AG04449 (cell line): Measurements from ENCODE around the gene FAAP20.

Source experiments
- CTCF ChIA-PET: fragments of 350-600 bp; formaldehyde crosslinking; extraction: SDS; loops from one replicate; lab custom pipeline; 2021; ENCODE audit warnings: antibody characterized with exemption; lab: Yijun Ruan, JAX
- POLR2A ChIA-PET: fragments of 400-600, 350-600 bp; formaldehyde crosslinking; extraction: SDS; loops from one replicate; lab custom pipeline; 2020; ENCODE audit warnings: antibody characterized with exemption, inconsistent platforms; lab: Yijun Ruan, JAX
- DNase-seq: peaks from one replicate; pipeline ENCODE4 v3.0.0-alpha.2; 2010; ENCODE audit warnings: low read depth, low spot score
- H3K4me3 ChIP-seq: 2 replicates; pipeline ENCODE4 v1.5.1; 2011; ENCODE audit warnings: low read depth, mild to moderate bottlenecking, control low read depth, low read length
- CTCF ChIP-seq: IDR thresholded peaks from one replicate; pipeline ENCODE4 v1.5.1; 2011; ENCODE audit warnings: mild to moderate bottlenecking, moderate library complexity, low read length, control low read depth, inconsistent platforms; ENCODE audit not compliant: insufficient read depth; ENCODE audit errors: missing control alignments

The FAAP20 gene

GRCh38 chr1:2221271-2221670 lies 26.7 kb upstream of the FAAP20 start:
- no peak for DNase-seq
- ChIA-PET CTCF (interaction anchor here (1.2 to 1.7 kb wide), 4 partner anchors 12 to 161 kb away, joined by 4 to 5 read pairs (median 4); partner anchors contain the start of gene FAAP20), POLR2A (no interaction called here)
- H3K4me3 ChIP-seq, result no peak overlapping the region
- no peak for TF ChIP-seq CTCF

GRCh38 chr1:2216767-2217058 lies 22.1 kb upstream of the FAAP20 start:
- POLR2A ChIA-PET, result no interaction called here
- CTCF ChIA-PET, result no interaction called here

GRCh38 chr1:2215909-2216766 lies 21.6 kb upstream of the FAAP20 start:
- no peak for DNase-seq
- no peak for TF ChIP-seq CTCF
- CTCF ChIA-PET, result no interaction called here
- POLR2A ChIA-PET, result no interaction called here
- no peak overlapping the region for H3K4me3 ChIP-seq

More at GRCh38 chr1:2216767-2217058, 22.1 kb upstream of the FAAP20 start:
- H3K4me3 ChIP-seq, result no peak overlapping the region
- DNase-seq, result no peak
- no peak for TF ChIP-seq CTCF

GRCh38 chr1:2215329-2215728 lies 20.8 kb upstream of the FAAP20 start:
- H3K4me3 ChIP-seq, result no peak overlapping the region
- ChIA-PET POLR2A (no interaction called here), CTCF (no interaction called here)
- TF ChIP-seq CTCF, result no peak
- DNase-seq, result no peak

GRCh38 chr1:2214541-2215241 lies 20.1 kb upstream of the FAAP20 start:
- CTCF ChIA-PET, result interaction anchor here (0.7 to 1.4 kb wide), 3 partner anchors 17 to 175 kb away, joined by 3 to 6 read pairs (median 3); no protein-coding TSS in a partner anchor
- no peak for DNase-seq
- TF ChIP-seq CTCF, result no peak
- H3K4me3 ChIP-seq, result no peak overlapping the region
- POLR2A ChIA-PET, result interaction anchor here (0.8 to 1.0 kb wide), 4 partner anchors 10 to 15 kb away, joined by 3 to 5 read pairs (median 4); partner anchors contain the start of gene SKI
